Measurements from ENCODE around the gene ARF3. TPM values are rescaled to one million over a fixed set of nuclear protein-coding genes. Genes with fewer than 3 reads are reported as not detected.

ARF3 gene
- total and polyA plus RNA-seq, 2 donors (not counting 1 experiment from before 2014, with no cell fraction given) = 31.7 to 77.5 TPM

GRCh38 chr12:48934312-48934706 is 23.0 kb downstream of the ARF3 start:
- H3K27ac Mint-ChIP-seq = no peak overlapping the region
- ATAC-seq (ENCODE audit: low read depth) = no peak
- TF ChIP-seq CTCF (IDR thresholded peaks at IDR 0.05) (no peak), EZH2 (IDR thresholded peaks at IDR 0.05; ENCODE audit: borderline replicate concordance, insufficient read depth, low read depth, low read length, poor library complexity, severe bottlenecking) (no peak)
- H4K20me1 ChIP-seq (ENCODE audit: control insufficient read depth, insufficient read depth, low read length, poor library complexity, severe bottlenecking) = peaks cover 7% of the 10 kb centered on the region
- H3K9ac ChIP-seq (ENCODE audit: low read length) = no peak overlapping the region
- peaks cover 22% of the 10 kb centered on the region for H3K4me1 Mint-ChIP-seq
- no peak overlapping the region for H3K27ac ChIP-seq (ENCODE audit: low read length in 2 of 2)
- H3K27me3 Mint-ChIP-seq = no peaks in the 10 kb centered on the region
- no peaks in the 10 kb centered on the region for H3K9me3 Mint-ChIP-seq (ENCODE audit: insufficient read depth)
- H2AFZ ChIP-seq (ENCODE audit: insufficient read depth, low read depth, low read length, poor library complexity, severe bottlenecking) = no peak overlapping the region
- no peaks in the 10 kb centered on the region for H3K9me3 ChIP-seq (ENCODE audit: control extremely low read depth in 1 of 3, control insufficient read depth in 2 of 3, insufficient read depth in 1 of 3, low read length in 2 of 3)
- H3K4me1 ChIP-seq (ENCODE audit: control insufficient read depth in 2 of 2, insufficient read depth in 2 of 2, low read length in 2 of 2) = peaks cover 10 to 19% of the 10 kb centered on the region in 2 donors
- H3K79me2 ChIP-seq (ENCODE audit: control insufficient read depth, insufficient read depth, low read length) = peaks cover 15% of the 10 kb centered on the region
- intact Hi-C loops (cut with micrococcal nuclease) = no loop called here
- no peak for DNase-seq
- no peaks in the 10 kb centered on the region for H3K27me3 ChIP-seq (replicated peaks in 1 of 4; ENCODE audit: control extremely low read depth in 1 of 4, control insufficient read depth in 3 of 4, insufficient read depth in 4 of 4, low read length in 3 of 4)
- no peak overlapping the region for H3K4me3 ChIP-seq (ENCODE audit: control extremely low read depth in 1 of 5, extremely low read depth in 1 of 5, insufficient read depth in 1 of 5, low read depth in 2 of 5, low read length in 4 of 5)
- no CpG with 5 or more reads among the region's 1 CpG for WGBS (ENCODE audit: insufficient coverage)
- ChIA-PET CTCF (interaction anchor here (0.8 to 8.5 kb wide), 10 partner anchors 11 to 154 kb away, joined by 3 to 104 read pairs (median 3); partner anchors contain the start of genes DDX23, FKBP11 and WNT1), POLR2A (no interaction called here)
- no peak overlapping the region for H3K4me2 ChIP-seq (replicated peaks; ENCODE audit: low read depth, low read length, poor library complexity, severe bottlenecking)
- H3K36me3 ChIP-seq (replicated peaks in 1 of 2; ENCODE audit: control extremely low read depth in 1 of 2, control insufficient read depth in 1 of 2, extremely low read depth in 1 of 2, insufficient read depth in 2 of 2, low read length in 1 of 2) = peaks cover 8 to 44% of the 10 kb centered on the region in 2 experiments
- no peak overlapping the region for H3K4me3 Mint-ChIP-seq

- peaks cover 15% of the 10 kb centered on the region for H3K79me2 ChIP-seq (ENCODE audit: control insufficient read depth, insufficient read depth, low read length)
- no peak overlapping the region for H2AFZ ChIP-seq (ENCODE audit: insufficient read depth, low read depth, low read length, poor library complexity, severe bottlenecking)
- CTCF ChIA-PET = interaction anchor here (0.9 to 8.5 kb wide), 9 partner anchors 10 to 109 kb away, joined by 3 to 104 read pairs (median 3); partner anchors contain the start of genes DDX23, FKBP11 and WNT1
- H3K4me1 ChIP-seq (ENCODE audit: control insufficient read depth in 2 of 2, insufficient read depth in 2 of 2, low read length in 2 of 2) = peaks cover 5 to 13% of the 10 kb centered on the region in 2 donors
- Mint-ChIP-seq H3K27ac (no peak overlapping the region), H3K4me1 (peaks cover 16% of the 10 kb centered on the region), H3K27me3 (no peaks in the 10 kb centered on the region), H3K9me3 (ENCODE audit: insufficient read depth) (no peaks in the 10 kb centered on the region), H3K4me3 (no peak overlapping the region)
- peaks cover 8 to 41% of the 10 kb centered on the region in 2 experiments for H3K36me3 ChIP-seq (replicated peaks in 1 of 2; ENCODE audit: control extremely low read depth in 1 of 2, control insufficient read depth in 1 of 2, extremely low read depth in 1 of 2, insufficient read depth in 2 of 2, low read length in 1 of 2)
- POLR2A ChIA-PET = no interaction called here
- H3K27me3 ChIP-seq (replicated peaks in 1 of 4; ENCODE audit: control extremely low read depth in 1 of 4, control insufficient read depth in 3 of 4, insufficient read depth in 4 of 4, low read length in 3 of 4) = no peaks in the 10 kb centered on the region
- DNase-seq (no peak), ATAC-seq (ENCODE audit: low read depth) (no peak)
- TF ChIP-seq CTCF (IDR thresholded peaks at IDR 0.05) = no peak
- no peak for TF ChIP-seq EZH2 (IDR thresholded peaks at IDR 0.05; ENCODE audit: borderline replicate concordance, insufficient read depth, low read depth, low read length, poor library complexity, severe bottlenecking)
- H3K9me3 ChIP-seq (ENCODE audit: control extremely low read depth in 1 of 3, control insufficient read depth in 2 of 3, insufficient read depth in 1 of 3, low read length in 2 of 3) = no peaks in the 10 kb centered on the region
- H3K9ac ChIP-seq (ENCODE audit: low read length) = no peak overlapping the region
- no peak overlapping the region for H3K4me2 ChIP-seq (replicated peaks; ENCODE audit: low read depth, low read length, poor library complexity, severe bottlenecking)
- no peak overlapping the region for H3K27ac ChIP-seq (ENCODE audit: low read length in 2 of 2)
- intact Hi-C loops (cut with micrococcal nuclease) = no loop called here
- WGBS (ENCODE audit: insufficient coverage) = 98% methylated on average over 6 of the region's 9 CpGs
- H4K20me1 ChIP-seq (ENCODE audit: control insufficient read depth, insufficient read depth, low read length, poor library complexity, severe bottlenecking) = peaks cover 7% of the 10 kb centered on the region
- no peak overlapping the region for H3K4me3 ChIP-seq (ENCODE audit: control extremely low read depth in 1 of 5, extremely low read depth in 1 of 5, insufficient read depth in 1 of 5, low read depth in 2 of 5, low read length in 4 of 5)
Measured at GRCh38 chr12:48933664-48934311, 23.5 kb downstream of the ARF3 start.
